GM12891 (cell line): ENCODE measurements around the gene CNGA3.

Source experiments
- POLR2A ChIP-seq: IDR thresholded peaks from 2 replicates; pipeline ENCODE4 v1.6.1; 2011; ENCODE audit warnings: low read depth, low read length, control low read depth
- POLR2AphosphoS5 ChIP-seq: IDR thresholded peaks from 2 replicates; pipeline ENCODE4 v1.6.1; 2011; ENCODE audit warnings: low read depth, low read length, control low read depth

DNA sequence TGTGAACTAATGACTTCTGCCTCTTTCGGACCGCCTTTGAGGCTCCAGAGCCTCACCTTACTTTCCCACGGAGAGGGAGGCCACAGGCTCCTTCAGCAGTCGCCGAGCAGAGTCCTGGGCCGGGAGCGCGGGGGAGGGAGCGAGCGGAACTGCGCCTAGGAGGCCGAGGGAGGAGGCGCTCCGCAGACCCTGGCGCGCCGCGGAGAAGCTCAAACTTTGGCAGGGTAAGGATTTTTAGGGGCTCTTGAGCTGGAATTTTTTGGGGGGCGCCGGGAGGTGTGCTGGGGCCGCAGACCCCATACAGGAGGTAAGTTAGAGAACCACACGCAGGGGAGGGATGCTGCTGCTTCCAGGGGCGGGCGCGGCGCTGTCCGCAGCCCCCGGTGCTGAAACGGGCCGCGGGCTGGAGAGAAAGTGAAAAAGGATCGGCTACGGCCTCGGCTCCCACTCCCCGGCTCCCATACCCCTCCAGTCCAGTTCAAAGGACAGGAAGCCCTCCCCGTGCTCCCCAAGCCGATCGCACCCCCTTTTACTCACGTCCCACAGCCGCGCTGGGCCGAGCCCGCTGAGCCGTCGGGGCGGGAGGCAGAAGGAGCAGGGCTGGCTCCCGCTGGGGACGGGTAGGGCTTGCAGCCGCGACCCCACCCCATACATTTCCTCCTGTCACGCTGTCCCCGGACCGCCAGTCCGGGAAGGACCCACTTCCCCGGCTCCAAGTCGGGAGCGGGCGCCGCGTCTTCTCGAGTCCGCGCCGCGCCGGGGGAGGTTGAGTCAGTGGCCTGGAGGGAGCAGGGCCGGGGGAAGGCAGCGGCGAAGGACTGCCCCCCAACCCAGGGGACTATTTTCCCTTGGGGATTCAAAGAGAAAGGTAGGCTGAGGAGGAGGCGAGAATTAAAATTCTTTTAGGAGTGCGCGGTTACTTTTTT is at the start of gene CNGA3:
- no peak for TF ChIP-seq POLR2AphosphoS5
- no peak for TF ChIP-seq POLR2A
